ENCODE results near the gene MAD2L1.

Gene MAD2L1

DNA sequence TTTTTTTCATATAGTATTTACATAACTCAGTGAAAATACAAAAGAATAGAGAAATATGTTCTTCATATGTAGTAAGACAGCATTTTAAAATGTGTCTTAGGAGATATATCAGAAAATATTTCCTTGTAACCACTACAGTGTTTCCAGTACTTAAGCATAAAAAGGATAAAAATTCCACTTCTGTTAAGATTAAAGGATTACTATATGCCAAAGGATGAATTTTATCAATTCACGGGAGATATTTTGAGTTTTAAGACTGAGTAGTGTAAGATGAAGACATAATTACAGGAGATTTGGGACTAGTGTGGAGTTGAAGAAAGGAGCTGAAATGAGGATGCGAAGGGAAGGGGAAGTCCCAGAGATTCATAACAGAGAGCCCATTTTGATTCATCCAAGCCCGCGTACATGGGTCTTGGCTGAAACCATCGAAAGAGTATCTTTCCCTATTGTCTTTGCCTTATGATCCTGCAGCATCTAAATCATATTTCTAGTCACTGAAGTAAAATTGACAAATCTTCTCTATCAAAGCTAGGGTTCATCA is 58.7 kb downstream of the MAD2L1 start:
- H3K4me2 ChIP-seq (ENCODE audit: low read depth, low read length, poor library complexity, severe bottlenecking): no peak overlapping the region

GRCh38 chr4:120007191-120007871 is 59.3 kb downstream of the MAD2L1 start:
- H3K4me2 ChIP-seq (ENCODE audit: low read depth, low read length, poor library complexity, severe bottlenecking): no peak overlapping the region
- no peaks in the 10 kb centered on the region for H3K9me2 ChIP-seq (replicated peaks; ENCODE audit: low read depth, low read length)
- no peaks in the 10 kb centered on the region for H3K9me3 ChIP-seq (ENCODE audit: insufficient read depth, low read depth, low read length)
- no peaks in the 10 kb centered on the region for H3F3A ChIP-seq (ENCODE audit: low read depth)
- H4K20me1 ChIP-seq (ENCODE audit: insufficient read depth, low read length, poor library complexity, severe bottlenecking): no peaks in the 10 kb centered on the region
- H3K4me1 ChIP-seq (ENCODE audit: insufficient read depth, low read length, poor library complexity, severe bottlenecking): no peaks in the 10 kb centered on the region
- no peaks in the 10 kb centered on the region for H3K79me2 ChIP-seq (ENCODE audit: insufficient read depth, low read length)
- H2AFZ ChIP-seq (ENCODE audit: low read length): no peak overlapping the region
- no peaks in the 10 kb centered on the region for H3K27me3 ChIP-seq (ENCODE audit: insufficient read depth, low read length, poor library complexity, severe bottlenecking)
- no peak overlapping the region for H3K4me3 ChIP-seq (ENCODE audit: low read length, poor library complexity, severe bottlenecking)
- no peak overlapping the region for H3K9ac ChIP-seq (ENCODE audit: low read depth, low read length, poor library complexity, severe bottlenecking)
- TF ChIP-seq CTCF (conservative IDR thresholded peaks at IDR 0.05; ENCODE audit: low read length) (no peak), EZH2phosphoT487 (IDR thresholded peaks at IDR 0.05; ENCODE audit: borderline replicate concordance) (no peak)
- no peaks in the 10 kb centered on the region for H3K36me3 ChIP-seq (ENCODE audit: insufficient read depth, low read length)

More for the DNA sequence above, 58.7 kb downstream of the MAD2L1 start:
- Histone ChIP-seq H4K20me1 (ENCODE audit: insufficient read depth, low read length, poor library complexity, severe bottlenecking) (no peaks in the 10 kb centered on the region), H3K9me3 (ENCODE audit: insufficient read depth, low read depth, low read length) (no peaks in the 10 kb centered on the region), H3K4me3 (ENCODE audit: low read length, poor library complexity, severe bottlenecking) (no peak overlapping the region), H3K9me2 (replicated peaks; ENCODE audit: low read depth, low read length) (no peaks in the 10 kb centered on the region), H2AFZ (ENCODE audit: low read length) (no peak overlapping the region), H3K27me3 (ENCODE audit: insufficient read depth, low read length, poor library complexity, severe bottlenecking) (no peaks in the 10 kb centered on the region), H3F3A (ENCODE audit: low read depth) (no peaks in the 10 kb centered on the region), H3K9ac (ENCODE audit: low read depth, low read length, poor library complexity, severe bottlenecking) (no peak overlapping the region), H3K36me3 (ENCODE audit: insufficient read depth, low read length) (no peaks in the 10 kb centered on the region), H3K4me1 (ENCODE audit: insufficient read depth, low read length, poor library complexity, severe bottlenecking) (no peaks in the 10 kb centered on the region), H3K79me2 (ENCODE audit: insufficient read depth, low read length) (no peaks in the 10 kb centered on the region)
- TF ChIP-seq CTCF (conservative IDR thresholded peaks at IDR 0.05; ENCODE audit: low read length) (no peak), EZH2phosphoT487 (IDR thresholded peaks at IDR 0.05; ENCODE audit: borderline replicate concordance) (no peak)

Measured in Loucy (cell line).